ENCODE measurements around the gene HPCAL4. TPM values are rescaled to one million over a fixed set of nuclear protein-coding genes. Genes with fewer than 3 reads are reported as not detected.
A peak's percentile ranks its signal among the peaks of the same experiment; 100 is the strongest.

Gene HPCAL4
- polyA plus RNA-seq (2013, experiment 1 of 2; ENCODE audit: insufficient read length): not detected
- not detected for polyA plus RNA-seq (2013, experiment 2 of 2; ENCODE audit: insufficient read length)

GRCh38 chr1:39691383-39692151, at the start of gene HPCAL4:
Gene HPCAL4, minus strand, starts transcription at chr1:39691433. Its CDS starts 6,830 bp downstream, at chr1:39684603.
- peak; percentile 85 for DNase-seq

DNA sequence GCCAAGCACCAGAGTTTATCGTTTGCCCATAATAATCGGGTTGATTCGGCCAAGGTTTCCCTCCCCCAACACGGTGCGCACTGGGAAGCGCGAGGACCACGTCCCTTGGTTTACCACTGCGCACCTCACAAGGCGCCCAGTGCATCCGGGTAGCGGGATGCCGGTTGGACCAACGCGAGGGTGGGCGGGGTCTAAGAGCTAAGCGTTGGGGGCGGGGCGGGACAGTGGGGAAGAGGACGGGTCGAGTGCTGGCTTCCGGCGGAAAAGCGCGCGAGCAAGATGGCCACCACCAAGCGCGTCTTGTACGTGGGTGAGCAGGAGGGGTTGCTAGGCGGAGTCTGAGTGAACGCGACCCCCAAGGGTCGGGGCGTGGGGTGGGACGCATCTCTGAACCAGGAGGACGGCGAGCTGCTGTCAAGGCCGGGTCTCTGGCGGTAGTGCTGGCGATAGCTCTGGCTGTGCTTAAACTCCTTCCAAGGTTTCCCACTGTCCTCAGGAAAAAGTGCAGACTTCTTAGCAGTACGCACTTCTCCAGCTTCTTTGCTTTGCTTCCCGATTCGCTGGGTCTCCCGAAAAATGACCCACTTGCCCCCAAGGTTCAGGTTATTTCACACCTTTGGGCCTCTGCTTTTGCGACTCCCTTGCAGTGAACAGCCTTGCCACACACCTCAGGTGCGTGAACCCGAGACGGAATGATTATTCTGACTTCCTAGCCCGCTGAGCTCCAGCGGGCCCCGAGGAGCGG, 47.6 kb upstream of the HPCAL4 start, which contains the start of gene PPIE:
PPIE (plus strand) TSS at position 261 of the 745 bp plus-strand sequence; CDS start at position 280, 19 bp downstream.
- DNase-seq: peak; percentile 90

DNA sequence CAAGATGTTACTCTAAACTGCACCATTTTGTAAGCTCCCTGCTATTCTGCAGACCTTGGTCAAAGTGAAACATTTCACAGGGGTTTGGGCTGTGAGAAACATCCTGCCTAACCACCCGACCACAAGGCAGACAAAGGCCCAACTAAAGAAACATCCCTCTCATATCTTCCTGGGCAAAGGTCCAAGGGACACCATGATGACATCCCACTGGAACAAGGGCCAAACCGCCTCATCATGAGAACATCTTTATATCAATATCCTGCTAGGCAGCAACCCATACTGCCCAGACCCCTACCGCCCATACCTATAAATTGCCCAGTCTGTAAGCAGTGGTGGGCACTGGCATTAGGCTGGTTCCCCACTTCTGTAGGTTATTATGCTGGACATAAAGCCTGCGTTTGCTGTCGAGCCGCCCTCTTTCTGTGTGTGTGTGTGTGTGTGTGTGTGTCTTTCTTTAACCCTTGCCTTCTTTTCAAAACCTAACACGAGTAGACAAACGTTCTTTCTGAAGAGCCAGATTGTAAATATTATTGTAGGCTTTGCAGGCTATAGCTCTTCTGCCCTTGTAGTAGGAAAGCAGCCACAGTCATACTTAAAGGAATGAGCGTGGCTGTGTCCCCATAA, 46.4 kb upstream of the HPCAL4 start:
- DNase-seq: peak; percentile 89

DNA sequence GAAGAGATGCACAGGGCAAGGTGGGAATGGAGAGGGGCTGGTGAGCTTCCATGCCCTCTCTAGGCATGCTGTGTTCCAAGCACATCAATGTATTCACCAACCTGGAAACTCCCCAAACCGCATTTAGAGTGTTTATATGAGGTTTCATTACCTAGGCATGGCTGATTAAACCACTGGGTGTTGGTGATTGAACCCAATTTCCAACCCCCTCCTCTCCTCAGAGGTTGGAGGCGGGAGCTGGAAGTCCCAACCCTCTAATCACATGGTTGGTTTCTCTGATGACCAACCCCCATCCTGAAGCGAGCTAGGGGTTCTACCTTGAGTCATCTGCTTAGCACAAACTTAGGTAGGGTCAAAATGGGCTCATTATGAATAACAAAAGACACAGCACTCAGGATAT, 44.5 kb upstream of the HPCAL4 start:
- no peak for DNase-seq

- no peak for DNase-seq
These were observed 41.9 kb upstream of the HPCAL4 start for GRCh38 chr1:39733161-39733560.

DNA sequence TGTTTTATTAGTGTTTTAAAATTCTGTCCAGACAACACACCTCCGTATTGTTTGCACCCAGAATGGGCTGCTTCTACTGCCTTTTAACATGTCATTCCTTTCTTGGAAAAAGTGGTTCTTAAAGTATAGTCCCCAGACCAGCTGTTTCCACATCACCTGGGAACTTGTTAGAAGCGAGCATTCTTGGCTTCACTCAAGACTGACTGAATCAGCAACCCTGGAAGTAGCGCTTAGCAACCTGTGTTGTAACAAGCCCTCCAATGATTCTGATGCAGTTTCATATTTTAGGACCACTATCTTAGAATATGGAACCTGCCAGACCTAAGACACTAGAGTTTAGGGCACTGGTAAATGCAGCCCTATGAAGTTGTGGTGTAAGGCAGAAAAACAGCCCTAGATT, 41.5 kb upstream of the HPCAL4 start:
- DNase-seq: no peak

DNA sequence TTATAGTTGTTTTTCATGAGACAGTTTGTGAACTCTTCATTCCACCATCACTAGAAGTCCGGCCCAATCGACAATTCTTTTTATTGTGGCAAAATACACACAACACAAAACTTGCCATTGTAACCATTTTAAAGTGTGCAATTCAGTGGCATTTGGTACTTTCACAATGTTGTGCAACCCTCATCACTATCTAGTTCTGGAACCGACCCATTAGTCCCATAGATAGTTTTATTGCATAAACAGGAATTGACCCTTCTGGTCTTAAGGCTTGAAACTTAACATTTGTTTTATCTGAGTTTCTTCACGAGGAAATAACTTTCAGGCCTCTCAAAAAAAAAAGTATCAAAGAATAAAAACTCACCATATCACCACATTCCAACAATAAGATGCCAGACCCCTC, 38.6 kb upstream of the HPCAL4 start:
- no peak for DNase-seq

DNA sequence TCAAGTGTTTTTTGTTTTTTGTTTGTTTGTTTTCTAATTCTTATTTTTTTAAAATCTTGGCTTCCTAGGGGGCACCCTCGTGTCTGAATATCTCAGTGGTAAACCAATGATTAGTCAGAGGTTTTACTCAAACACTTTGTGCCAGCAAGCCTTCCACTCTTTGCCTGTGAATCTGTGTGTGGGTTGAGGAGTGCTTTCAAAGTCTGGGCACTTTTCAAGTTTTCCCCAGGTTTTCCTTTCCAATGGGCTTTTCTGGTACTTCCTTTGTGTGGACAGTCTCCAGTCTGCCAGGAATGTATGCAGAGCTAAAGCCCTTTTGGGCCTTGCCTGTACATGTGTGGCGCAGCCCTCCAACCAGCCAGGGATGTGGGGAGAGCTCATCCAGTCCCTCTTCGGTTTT, 37.8 kb upstream of the HPCAL4 start:
- DNase-seq: no peak

DNA sequence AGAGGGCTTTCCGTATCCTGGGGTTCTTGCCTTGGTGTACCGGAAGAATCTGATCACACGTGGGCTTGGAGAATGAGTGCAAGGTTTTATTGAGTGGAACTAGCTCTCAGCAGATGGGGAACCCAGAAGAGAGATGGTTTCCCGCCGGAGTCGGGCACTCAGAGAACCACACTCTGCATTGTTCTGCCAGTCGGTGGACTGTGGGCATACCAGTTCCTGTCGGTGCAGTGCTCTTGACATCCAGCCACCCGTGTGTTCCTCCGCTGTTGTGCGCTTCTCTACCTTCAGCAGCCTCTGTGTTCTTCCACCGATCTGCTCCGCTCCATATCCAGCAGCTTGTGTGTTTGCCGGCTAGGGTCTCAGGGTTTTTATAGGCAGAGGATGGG, 36.7 kb upstream of the HPCAL4 start:
- DNase-seq: no peak

DNA sequence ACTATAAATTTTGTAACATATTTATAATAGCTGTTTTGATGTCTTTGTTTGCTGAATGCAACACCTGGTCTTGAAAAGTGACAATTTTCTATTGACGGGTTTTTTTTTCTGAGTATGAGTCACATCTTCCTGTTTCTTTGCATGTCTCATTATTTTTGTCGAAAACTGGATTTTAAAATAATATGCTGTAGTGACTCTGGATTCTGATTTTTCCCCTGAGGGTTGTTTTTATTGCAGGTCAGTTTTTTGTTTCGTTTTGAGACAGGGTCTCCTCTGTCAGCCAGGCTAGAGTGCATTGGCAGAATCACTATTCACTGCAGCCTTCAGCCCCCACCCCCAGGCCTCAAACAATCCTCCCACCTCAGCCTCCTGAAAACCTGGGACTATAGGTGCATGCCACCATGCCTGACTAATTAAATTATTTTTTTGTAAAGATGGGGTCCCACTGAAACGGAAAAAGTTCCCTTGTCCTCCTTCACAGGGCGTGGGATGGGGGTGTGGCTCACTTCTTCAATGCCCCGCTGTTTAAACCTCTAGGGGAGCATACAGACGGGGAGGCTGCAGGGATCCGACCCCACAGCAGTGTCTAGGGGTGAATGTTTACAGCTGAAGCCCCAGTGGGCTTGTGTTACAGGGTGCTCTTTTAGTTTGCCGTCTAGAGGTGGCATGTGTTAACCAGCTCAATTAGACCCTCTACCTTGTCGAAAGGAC, 36.1 kb upstream of the HPCAL4 start:
- DNase-seq: no peak

- DNase-seq: no peak
These were observed 35.4 kb upstream of the HPCAL4 start for GRCh38 chr1:39726600-39726999.

- peak; percentile 29 for DNase-seq
These were observed 31.3 kb upstream of the HPCAL4 start for GRCh38 chr1:39722495-39722894.

GRCh38 chr1:39721664-39722063, 30.4 kb upstream of the HPCAL4 start:
- DNase-seq: no peak

GRCh38 chr1:39720094-39720999, 29.1 kb upstream of the HPCAL4 start:
- peak; percentile 65 for DNase-seq

DNA sequence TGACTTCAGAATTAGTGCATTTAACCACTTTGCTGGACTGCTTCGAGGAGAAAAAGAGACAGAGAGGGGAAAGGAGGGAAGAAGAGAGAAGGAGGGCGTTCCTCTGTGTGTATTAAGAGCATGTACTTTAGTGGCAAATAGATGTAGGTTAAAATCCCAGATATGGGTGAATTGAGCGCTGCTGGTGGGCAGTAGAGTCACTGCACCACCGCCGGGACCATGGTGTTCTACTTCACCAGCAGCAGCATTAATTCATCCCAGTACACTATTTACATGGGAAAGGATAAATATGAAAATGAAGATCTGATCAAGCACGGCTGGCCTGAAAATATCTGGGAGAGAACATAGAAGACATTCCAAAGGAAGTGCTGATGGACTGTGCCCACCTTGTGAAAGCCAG, 26.6 kb upstream of the HPCAL4 start:
- DNase-seq: no peak

- no peak for DNase-seq
These were observed 22.3 kb upstream of the HPCAL4 start for GRCh38 chr1:39713557-39713956.

DNA sequence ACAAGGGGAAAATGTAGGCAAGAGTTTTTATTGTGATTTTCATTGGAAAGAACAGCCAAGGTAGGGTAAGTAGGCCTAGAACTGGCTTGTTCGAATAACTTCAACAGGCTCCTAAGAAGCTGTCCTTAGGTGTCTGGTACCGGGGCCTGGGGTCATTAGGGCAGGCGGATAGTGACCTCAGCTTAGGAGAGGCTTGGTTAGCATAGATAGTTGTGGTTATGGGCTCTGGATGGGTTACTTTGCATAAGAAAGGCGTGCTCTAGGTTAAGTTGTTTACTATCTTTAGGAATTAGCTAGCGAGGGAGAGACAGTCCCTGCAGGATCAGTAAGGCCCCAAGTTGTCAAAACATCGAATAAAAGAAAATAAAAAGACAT, 20.7 kb upstream of the HPCAL4 start:
- DNase-seq: no peak

- DNase-seq: peak; percentile 39
These were observed 20.1 kb upstream of the HPCAL4 start for GRCh38 chr1:39711104-39711965.

DNA sequence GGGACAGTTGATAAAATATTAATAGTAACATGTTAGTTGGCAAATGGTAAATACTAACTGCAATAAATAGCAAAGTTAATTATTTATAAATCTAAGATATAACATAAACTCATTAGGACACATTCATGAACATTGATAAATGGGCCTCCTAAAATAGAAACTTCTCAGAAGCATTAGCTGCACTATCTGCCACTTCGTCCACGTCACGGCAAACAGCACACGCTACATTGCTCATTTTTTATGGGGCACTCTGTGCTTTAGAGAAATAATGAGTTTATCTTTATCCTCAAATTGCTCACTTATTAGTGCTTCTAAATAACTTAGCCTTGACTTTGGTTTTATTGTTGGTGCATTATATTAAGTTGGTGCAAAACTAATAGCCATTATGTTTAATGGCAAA, 16.3 kb upstream of the HPCAL4 start:
- no peak for DNase-seq

DNA sequence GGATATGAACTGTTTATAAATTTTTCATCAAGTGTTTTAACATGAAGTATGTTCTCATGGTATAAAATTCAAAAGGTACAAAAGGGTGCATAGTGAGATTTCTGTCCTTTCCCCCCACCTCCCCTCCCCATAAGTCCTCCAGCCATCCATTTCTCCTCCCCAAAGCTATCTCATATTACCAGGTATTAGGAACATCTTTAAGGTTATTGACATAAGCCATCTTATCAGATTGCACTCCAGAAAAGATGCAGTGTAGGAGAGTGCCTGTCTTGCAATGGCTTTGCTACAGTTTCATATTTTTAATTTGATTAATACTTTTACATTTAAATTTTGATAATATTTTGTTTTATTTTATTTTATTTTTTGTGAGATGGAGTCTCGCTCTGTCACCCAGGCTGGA, 13.5 kb upstream of the HPCAL4 start:
- no peak for DNase-seq

DNA sequence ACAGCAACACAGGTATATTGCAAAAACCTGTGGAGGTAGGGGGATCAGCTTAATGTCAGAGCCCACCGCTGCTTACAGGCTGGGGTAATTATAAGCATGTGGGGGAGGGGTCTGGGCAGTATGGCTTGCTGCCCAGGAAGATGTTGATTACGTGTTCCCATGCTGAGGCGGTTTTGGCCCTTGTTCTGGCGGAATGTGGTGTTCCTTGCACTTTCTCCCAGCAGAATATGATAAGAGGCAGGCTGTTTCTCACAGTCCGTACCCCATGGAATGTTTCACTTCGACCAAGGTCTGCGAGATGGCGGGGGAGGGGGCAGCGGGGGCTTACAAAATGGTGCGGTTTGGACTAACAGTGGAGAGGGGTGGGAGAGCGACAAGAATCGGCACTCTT, 9.8 kb upstream of the HPCAL4 start:
- peak; percentile 38 for DNase-seq

Data from fibroblast of skin of back (primary cell).